ENCODE data around the gene TRIM21. TPM values are rescaled to one million over a fixed set of nuclear protein-coding genes. Genes with fewer than 3 reads are reported as not detected.

TRIM21 gene
- total RNA-seq: 10 to 100 TPM; 11.0 to 24.3 (median 16.5) TPM
- 10 to 100 TPM; 14.7 to 21.7 (median 16.2) TPM for polyA plus RNA-seq
- long read RNA-seq, donor 1, partial matches to known transcripts: 7 of 7 reads
- long read RNA-seq, donor 1, other reads (novel, unspliced or antisense): 0 of 7 reads
- long read RNA-seq, donor 2, partial matches to known transcripts: 0 of 2 reads
- long read RNA-seq, donor 2, other reads (novel, unspliced or antisense): 0 of 2 reads
- long read RNA-seq, donor 3, partial matches to known transcripts: 0 of 2 reads
- long read RNA-seq, donor 3, other reads (novel, unspliced or antisense): 0 of 2 reads
- long read RNA-seq, donor 4, transcript TRIM21-201 (7 exons, 1,924 nt): major isoform, 7 of 9 reads
- long read RNA-seq, donor 4, partial matches to known transcripts: 1 of 9 reads
- long read RNA-seq, donor 4, other reads (novel, unspliced or antisense): 1 of 9 reads
- long read RNA-seq, donor 5, transcript TRIM21-201 (7 exons, 1,924 nt): major isoform, 30 of 33 reads
- long read RNA-seq, donor 5, partial matches to known transcripts: 1 of 33 reads
- long read RNA-seq, donor 5, other reads (novel, unspliced or antisense): 2 of 33 reads
- long read RNA-seq, donor 6, partial matches to known transcripts: 0 of 6 reads
- long read RNA-seq, donor 6, other reads (novel, unspliced or antisense): 2 of 6 reads
- long read RNA-seq, donor 7: 0 reads
- long read RNA-seq, donor 8, partial matches to known transcripts: 0 of 1 reads
- long read RNA-seq, donor 8, other reads (novel, unspliced or antisense): 0 of 1 reads
- long read RNA-seq, donor 9, partial matches to known transcripts: 0 of 2 reads
- long read RNA-seq, donor 9, other reads (novel, unspliced or antisense): 0 of 2 reads
- long read RNA-seq, donor 10, partial matches to known transcripts: 0 of 2 reads
- long read RNA-seq, donor 10, other reads (novel, unspliced or antisense): 0 of 2 reads

- Histone ChIP-seq H3K4me1 (replicated peaks in 1 of 2) (peaks cover 0 to 12% of the 10 kb centered on the region in 2 donors), H3K27me3 (no peaks in the 10 kb centered on the region), H3K4me3 (peak within 1 kb of the TSS; percentile 54 to 97 (median 88)), H3K9me3 (replicated peaks in 1 of 3) (no peaks in the 10 kb centered on the region), H3K36me3 (replicated peaks in 1 of 2) (peaks cover 0 to 19% of the 10 kb centered on the region in 2 donors), H3K27ac (peak within 1 kb of the TSS in 4 of 5 donors; percentile 9 to 82 (median 70))
- intact Hi-C loops (cut with DNase I): no loop called here
- peak in 1 of 2 donors; percentile 56 for TF ChIP-seq POLR2A (IDR thresholded peaks at IDR 0.05)
- no peak for TF ChIP-seq CTCF (IDR thresholded peaks at IDR 0.05)
- WGBS, 4 donors: 0 to 2% (median 0%) methylated on average over 9 to 13 of the region's 13 CpGs
- DNase-seq: peak; percentile 78 to 93 (median 88)
Observed at GRCh38 chr11:4393209-4393857, at the start of gene TRIM21. TSS of gene TRIM21 (minus strand) at chr11:4393702. CDS start at chr11:4390409, 3,293 bp downstream.

GRCh38 chr11:4441515-4441914, 48.0 kb upstream of the TRIM21 start:
- H3K4me1 ChIP-seq (replicated peaks in 1 of 2): no peaks in the 10 kb centered on the region
- 75 to 89% (median 82%) methylated on average over 3 of the region's 3 CpGs for WGBS, 4 donors
- DNase-seq: no peak
- no peak overlapping the region for H3K27ac ChIP-seq
- no peak for TF ChIP-seq POLR2A (IDR thresholded peaks at IDR 0.05)
- no peak for TF ChIP-seq CTCF (IDR thresholded peaks at IDR 0.05)
- H3K27me3 ChIP-seq: no peaks in the 10 kb centered on the region
- H3K36me3 ChIP-seq (replicated peaks in 1 of 2): no peaks in the 10 kb centered on the region
- intact Hi-C loops (cut with DNase I): no loop called here
- no peaks in the 10 kb centered on the region for H3K9me3 ChIP-seq (replicated peaks in 1 of 3)
- no peak overlapping the region for H3K4me3 ChIP-seq

GRCh38 chr11:4436411-4436810, 42.9 kb upstream of the TRIM21 start:
- H3K27ac ChIP-seq: no peak overlapping the region
- no peaks in the 10 kb centered on the region for H3K27me3 ChIP-seq
- no peak overlapping the region for H3K4me3 ChIP-seq
- TF ChIP-seq POLR2A (IDR thresholded peaks at IDR 0.05): no peak
- no peak for TF ChIP-seq CTCF (IDR thresholded peaks at IDR 0.05)
- WGBS, 4 donors: 67 to 79% (median 75%) methylated on average over 1 of the region's 1 CpG
- H3K4me1 ChIP-seq (replicated peaks in 1 of 2): no peaks in the 10 kb centered on the region
- no peak for DNase-seq
- intact Hi-C loops (cut with DNase I): no loop called here
- no peaks in the 10 kb centered on the region for H3K36me3 ChIP-seq (replicated peaks in 1 of 2)
- no peaks in the 10 kb centered on the region for H3K9me3 ChIP-seq (replicated peaks in 1 of 3)

GRCh38 chr11:4433856-4434255, 40.4 kb upstream of the TRIM21 start:
- Histone ChIP-seq H3K27ac (no peak overlapping the region), H3K36me3 (replicated peaks in 1 of 2) (no peaks in the 10 kb centered on the region), H3K4me1 (replicated peaks in 1 of 2) (no peaks in the 10 kb centered on the region), H3K4me3 (no peak overlapping the region), H3K27me3 (no peaks in the 10 kb centered on the region), H3K9me3 (replicated peaks in 1 of 3) (no peaks in the 10 kb centered on the region)
- TF ChIP-seq CTCF (IDR thresholded peaks at IDR 0.05) (no peak), POLR2A (IDR thresholded peaks at IDR 0.05) (no peak)
- DNase-seq: no peak
- WGBS, 4 donors: 50 to 69% (median 61%) methylated on average over 2 of the region's 2 CpGs
- intact Hi-C loops (cut with DNase I): no loop called here
